Endothelial cell of umbilical vein (primary cell): Measurements from ENCODE around the gene ZFY. TPM values are rescaled to one million over a fixed set of nuclear protein-coding genes. Genes with fewer than 3 reads are reported as not detected.

Experiments
- BruUV-seq: library from RNA; stranded (reverse); fragments of 400-500 nt; replicated peaks from 2 replicates; lab custom pipeline; 2021; lab: Mats Ljungman, UMichigan
- CTCF ChIA-PET: fragments of 300-600, 350-600 bp; sonication (Branson Sonifier 250); formaldehyde crosslinking; loops from one replicate; lab custom pipeline; 2021; ENCODE audit warnings: antibody characterized with exemption, inconsistent platforms; lab: Charles Lee
- POLR2A ChIA-PET: fragments of 300-600, 350-600 bp; sonication (Branson Sonifier 250); formaldehyde crosslinking; loops from one replicate; lab custom pipeline; 2021; ENCODE audit warnings: antibody characterized with exemption, inconsistent platforms; lab: Charles Lee
- DNase-seq: peaks from one replicate; pipeline ENCODE4 v3.0.0-alpha.2; 2011; ENCODE audit warnings: low read depth, low spot score
- FAIRE-seq: peaks from 2 replicates; lab custom pipeline; 2011; peaks lifted over from hg19 to GRCh38; lab: Jason Lieb, UNC
- H2AFZ ChIP-seq: 2 replicates; pipeline ENCODE4 v1.6.0; 2012; ENCODE audit warnings: low read depth, low read length, control low read depth, inconsistent platforms
- H3K27ac ChIP-seq: 2 replicates; pipeline ENCODE4 v1.5.1; 2011; ENCODE audit warnings: low read depth, mild to moderate bottlenecking, control low read depth, low read length, moderate library complexity; ENCODE audit not compliant: insufficient read depth
- H3K27me3 ChIP-seq, 2 experiments: 2 replicates each; pipeline versions ENCODE4 v1.6.0 to v1.6.1; 2011; ENCODE audit warnings: low read length in 2 of 2, mixed read lengths in 1 of 2; ENCODE audit not compliant: control insufficient read depth in 2 of 2, insufficient read depth in 2 of 2
- H3K36me3 ChIP-seq, 2 experiments: 2 replicates in 1 of 2; 3 replicates in 1 of 2; pipeline ENCODE4 v1.5.1; 2011; ENCODE audit warnings: low read length in 2 of 2, mild to moderate bottlenecking in 1 of 2, moderate library complexity in 1 of 2; ENCODE audit not compliant: control insufficient read depth in 2 of 2, insufficient read depth in 2 of 2; ENCODE audit errors: extremely low read depth in 1 of 2
- H3K4me1 ChIP-seq: 3 replicates; pipeline ENCODE4 v1.5.1; 2011; ENCODE audit warnings: mild to moderate bottlenecking, low read length; ENCODE audit not compliant: control insufficient read depth, insufficient read depth; ENCODE audit errors: extremely low read depth
- H3K4me2 ChIP-seq: 2 replicates; pipeline ENCODE4 v1.6.1; 2011; ENCODE audit warnings: low read length, control low read depth, mixed read lengths; ENCODE audit not compliant: insufficient read depth
- H3K4me3 ChIP-seq, 3 experiments: fragments of 200-600 bp in 1 of 3; sonication (generic), shearing (Covaris generic) in 1 of 3; replicated peaks in 1 of 3; 2 replicates each; pipeline ENCODE4 v1.5.1; 2011 to 2016; ENCODE audit warnings: control low read depth in 3 of 3, low read length in 3 of 3, mild to moderate bottlenecking in 2 of 3, inconsistent platforms in 1 of 3, low read depth in 1 of 3, moderate library complexity in 1 of 3; ENCODE audit not compliant: insufficient read depth in 1 of 3
- H3K79me2 ChIP-seq: 2 replicates; pipeline ENCODE4 v1.6.0; 2012; ENCODE audit warnings: low read length, inconsistent platforms; ENCODE audit not compliant: control insufficient read depth, insufficient read depth
- H3K9ac ChIP-seq: replicated peaks from 2 replicates; pipeline ENCODE3; 2011; ENCODE audit warnings: low read length, control low read depth; ENCODE audit not compliant: insufficient read depth; ENCODE audit errors: extremely low read depth
- H3K9me1 ChIP-seq: replicated peaks from 3 replicates; pipeline ENCODE4 v1.6.0; 2011; ENCODE audit warnings: mild to moderate bottlenecking, low read length; ENCODE audit not compliant: control insufficient read depth, insufficient read depth; ENCODE audit errors: extremely low read depth
- H3K9me3 ChIP-seq: replicated peaks from 2 replicates; pipeline ENCODE4 v1.5.1; 2012; ENCODE audit warnings: low read length, inconsistent platforms; ENCODE audit not compliant: control insufficient read depth, insufficient read depth
- H4K20me1 ChIP-seq: replicated peaks from 2 replicates; pipeline ENCODE3; 2011; ENCODE audit warnings: mild to moderate bottlenecking, low read length; ENCODE audit not compliant: control insufficient read depth, insufficient read depth; ENCODE audit errors: extremely low read depth
- EZH2 ChIP-seq: IDR thresholded peaks from 2 replicates; pipeline ENCODE4 v1.6.1; 2012; ENCODE audit warnings: borderline replicate concordance, low read depth, mild to moderate bottlenecking, moderate library complexity, low read length, inconsistent platforms; ENCODE audit not compliant: severe bottlenecking
- GATA2 ChIP-seq: IDR thresholded peaks from 2 replicates; pipeline ENCODE4 v1.7.0; 2011; ENCODE audit warnings: low read depth, mild to moderate bottlenecking, moderate library complexity, mixed read lengths, low read length; ENCODE audit not compliant: insufficient read length, insufficient read depth
- JUN ChIP-seq: IDR thresholded peaks from 2 replicates; pipeline ENCODE4 v1.6.1; 2011; ENCODE audit warnings: borderline replicate concordance, low read depth; ENCODE audit not compliant: insufficient read length, insufficient read depth
- MYC ChIP-seq: IDR thresholded peaks from one replicate; pipeline ENCODE4 v1.6.1; 2011; ENCODE audit warnings: mild to moderate bottlenecking, low read depth, low read length
- POLR2A ChIP-seq: IDR thresholded peaks from 2 replicates; pipeline ENCODE4 v1.6.1; 2012; ENCODE audit warnings: low read depth, mild to moderate bottlenecking, control low read depth, low read length
- POLR2AphosphoS5 ChIP-seq: IDR thresholded peaks from 2 replicates; pipeline ENCODE4 v1.6.1; 2012; ENCODE audit warnings: low read depth, mild to moderate bottlenecking, control low read depth, low read length, moderate library complexity; ENCODE audit not compliant: insufficient read depth
- dilution Hi-C: fragments of 300-500 bp; cut with MboI; formaldehyde crosslinking; loops from one replicate; pipeline ENCODE4 v1.15.0; 2019; ENCODE audit warnings: low sequenced_read_pairs; ENCODE audit not compliant: extremely low pct_ligation_motif_present
- intact Hi-C: fragments of 100-400 bp; cut with micrococcal nuclease; formaldehyde crosslinking; loops from one replicate; pipeline ENCODE4 v1.10.0; 2022
- polyA plus RNA-seq, 4 experiments: library from polyadenylated mRNA; depleted of rRNA in 3 of 4; stranded (reverse) in 3 of 4; unstranded in 1 of 4; fragments of >200 nt; gene quantifications; 2 replicates each; pipeline versions ENCODE4 v1.2.1 to v1.2.3, GENCODE V29; 2011 to 2012; ENCODE audit warnings: missing spikeins in 1 of 4
- total RNA-seq: library from RNA; stranded (reverse); gene quantifications from 2 replicates; pipeline ENCODE4 v1.2.3, GENCODE V29; 2021
- TF ChIP-seq, protein P1 (sequence below): IDR thresholded peaks from 2 replicates; pipeline ENCODE4 v1.6.1; 2011; ENCODE audit not compliant: insufficient read depth, insufficient read length

The ZFY gene
- total and polyA plus RNA-seq, 2 donors (not counting 3 experiments of a cell fraction or from before 2014, with no cell fraction given) = 3.1 to 10.8 TPM

DNA sequence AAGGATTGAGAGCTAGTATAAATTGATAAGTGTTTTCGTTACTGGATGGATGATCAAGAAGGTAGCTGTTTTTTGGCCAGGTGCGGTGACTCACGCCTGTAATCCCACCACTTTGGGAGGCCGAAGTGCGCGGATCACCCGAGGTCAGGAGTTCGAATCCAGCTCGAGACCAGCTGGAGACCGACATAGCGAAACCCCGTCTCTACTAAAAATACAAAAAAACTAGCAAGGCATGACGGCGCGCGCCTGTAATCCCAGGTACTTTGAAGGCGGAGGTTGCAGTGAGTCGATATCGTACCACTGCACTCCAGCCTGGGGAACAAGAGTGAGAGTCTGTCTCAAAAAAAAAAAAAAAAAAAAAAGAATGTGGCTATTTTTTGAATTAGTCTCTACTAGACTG is 2.0 kb downstream of the ZFY start:
- Histone ChIP-seq H3K36me3 (no peaks in the 10 kb centered on the region), H3K27me3 (no peaks in the 10 kb centered on the region), H2AFZ (no peak overlapping the region), H4K20me1 (no peaks in the 10 kb centered on the region), H3K4me3 (peak overlapping the region in 1 of 3 experiments; percentile 88), H3K4me2 (peak overlapping the region; percentile 96), H3K4me1 (peaks cover 10% of the 10 kb centered on the region), H3K27ac (no peak overlapping the region), H3K9me1 (no peaks in the 10 kb centered on the region), H3K79me2 (peaks cover 59% of the 10 kb centered on the region), H3K9me3 (no peaks in the 10 kb centered on the region), H3K9ac (no peak overlapping the region)
- TF ChIP-seq POLR2A (no peak), GATA2 (no peak), EZH2 (no peak)
- dilution Hi-C loops (no loop called here), intact Hi-C loops (loop anchor here (5.0 kb wide), 3 partner anchors 65 to 95 kb away; partner anchors contain the start of gene RPS4Y1)
- CTCF ChIA-PET = interaction anchor here (0.9 to 1.3 kb wide), 5 partner anchors 8 to 137 kb away, joined by 3 to 4 read pairs (median 3); no protein-coding TSS in a partner anchor
- no peak for FAIRE-seq
- POLR2A ChIA-PET = no interaction called here
- BruUV-seq = no TSS peak
- no peak for DNase-seq

DNA sequence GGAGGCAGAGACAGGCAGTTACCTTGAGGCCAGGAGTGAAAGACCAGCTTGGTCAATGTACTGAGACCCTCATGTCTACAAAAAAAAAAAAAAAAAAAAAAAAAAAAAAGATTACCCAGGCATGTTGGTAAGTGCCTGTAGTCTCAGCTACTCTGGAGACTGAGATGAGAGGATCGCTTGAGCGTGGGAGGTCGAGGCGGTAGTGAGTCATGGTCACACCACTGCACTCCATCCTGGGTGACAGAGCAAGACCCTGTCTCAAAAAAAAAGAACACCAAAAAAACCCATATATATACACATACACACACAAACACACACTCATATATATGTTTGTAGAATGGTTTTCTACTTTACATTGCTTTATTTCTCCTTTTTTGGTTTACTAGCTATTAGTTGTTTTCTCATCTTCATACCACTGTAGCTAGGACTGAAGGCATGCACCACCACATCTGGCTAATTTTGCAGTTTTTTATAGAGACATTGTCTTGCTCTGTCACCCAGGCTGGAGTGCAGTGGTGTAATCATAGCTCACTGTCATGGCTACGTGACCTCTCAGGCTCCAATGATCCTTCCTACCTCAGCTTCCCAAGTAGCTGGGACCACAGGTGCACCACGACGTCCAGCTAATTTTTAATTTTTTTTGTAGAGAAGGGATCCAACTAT is 14.5 kb downstream of the ZFY start:
- Histone ChIP-seq H3K9me1 (no peaks in the 10 kb centered on the region), H3K36me3 (no peaks in the 10 kb centered on the region), H3K9me3 (no peaks in the 10 kb centered on the region), H3K79me2 (peaks cover 82% of the 10 kb centered on the region), H3K4me1 (no peaks in the 10 kb centered on the region), H2AFZ (no peak overlapping the region), H3K27ac (no peak overlapping the region), H3K27me3 (no peaks in the 10 kb centered on the region), H4K20me1 (no peaks in the 10 kb centered on the region), H3K9ac (no peak overlapping the region), H3K4me3 (no peak overlapping the region), H3K4me2 (no peak overlapping the region)
- DNase-seq (no peak), FAIRE-seq (no peak)
- POLR2A ChIA-PET = no interaction called here
- CTCF ChIA-PET = interaction anchor here (1.3 kb wide), 1 partner anchor 13 kb away, joined by 3 read pairs; no protein-coding TSS in a partner anchor
- dilution Hi-C loops = no loop called here
- intact Hi-C loops = no loop called here
- TF ChIP-seq MYC (no peak), JUN (no peak), POLR2AphosphoS5 (no peak)
- TF ChIP-seq, protein P1, sequence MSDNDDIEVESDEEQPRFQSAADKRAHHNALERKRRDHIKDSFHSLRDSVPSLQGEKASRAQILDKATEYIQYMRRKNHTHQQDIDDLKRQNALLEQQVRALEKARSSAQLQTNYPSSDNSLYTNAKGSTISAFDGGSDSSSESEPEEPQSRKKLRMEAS = no peak
- BruUV-seq = no TSS peak
